NCI-H510A treated with DMSO at 0.1 percent for 48 hours (cell line): ENCODE data around the gene CSK.

Source experiments
- DNase-seq: peaks from one replicate; lab custom pipeline; 2025; lab: John Stamatoyannopoulos, UW

CSK gene

DNA sequence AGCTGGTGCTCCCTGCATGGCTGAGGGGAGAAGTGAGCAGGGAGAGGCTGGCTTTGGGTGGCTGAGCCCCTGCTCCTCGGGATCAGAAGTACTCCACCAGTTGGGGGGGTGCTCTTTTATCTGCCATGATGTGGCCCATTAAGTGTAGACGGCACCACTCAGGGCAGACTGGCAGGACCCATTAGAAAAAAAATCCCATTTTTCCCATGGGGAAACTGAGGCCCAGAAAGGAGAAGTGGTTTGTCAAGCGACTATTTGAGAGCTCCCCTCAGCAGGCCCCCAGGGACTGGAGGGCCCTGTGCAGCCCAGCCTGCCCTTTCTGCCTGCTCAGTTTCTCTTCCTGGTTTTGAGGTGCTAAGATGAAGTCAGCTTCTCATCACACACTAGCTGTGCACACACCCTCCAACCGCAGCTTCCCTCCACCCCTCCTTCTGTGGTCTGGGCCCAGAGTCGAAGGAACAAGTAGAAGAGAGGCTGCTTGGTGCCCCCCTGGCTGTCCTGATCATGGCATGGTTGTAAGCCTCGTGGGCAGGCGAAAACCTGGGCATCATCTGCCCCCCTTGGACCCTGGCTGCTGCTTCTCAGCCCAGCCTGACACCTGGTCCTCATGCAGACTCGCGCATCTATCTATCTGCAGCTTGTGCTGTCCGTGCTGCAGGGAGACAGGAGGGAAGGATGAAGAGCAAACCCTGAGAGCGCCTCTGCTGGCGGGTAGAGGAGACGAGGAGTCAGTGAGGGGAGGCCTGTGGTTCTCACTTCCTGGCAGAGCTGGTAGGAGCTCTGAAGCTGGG is 5.6 kb downstream of the CSK start:
- DNase-seq: peak; percentile 24

GRCh38 chr15:74788042-74788682 is 6.3 kb downstream of the CSK start:
- DNase-seq: no peak

GRCh38 chr15:74788683-74789151 is 6.8 kb downstream of the CSK start:
- DNase-seq: no peak

DNA sequence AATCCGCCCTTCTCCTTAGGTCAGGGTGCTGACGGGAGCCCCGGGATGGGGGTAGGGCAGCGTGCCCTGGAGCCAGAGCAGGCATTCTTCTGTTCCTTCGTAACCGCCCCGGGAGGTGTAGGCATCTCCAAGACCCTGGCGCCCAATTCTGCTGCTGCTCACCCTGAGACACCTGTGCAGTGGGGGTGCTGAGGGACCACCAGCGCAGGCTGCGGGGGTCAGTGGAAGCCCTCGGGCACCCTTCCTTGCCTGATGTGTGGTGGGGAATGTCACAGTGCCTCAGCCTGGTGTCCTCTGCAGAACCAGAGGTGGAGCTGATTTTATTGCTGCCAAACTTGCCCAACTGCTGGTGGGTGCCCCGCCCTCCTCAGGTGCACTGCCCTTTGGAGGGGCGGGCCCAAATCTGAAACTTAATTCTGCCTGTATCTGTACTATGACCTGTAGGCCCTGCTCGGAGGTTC is 7.3 kb downstream of the CSK start:
- DNase-seq: no peak

DNA sequence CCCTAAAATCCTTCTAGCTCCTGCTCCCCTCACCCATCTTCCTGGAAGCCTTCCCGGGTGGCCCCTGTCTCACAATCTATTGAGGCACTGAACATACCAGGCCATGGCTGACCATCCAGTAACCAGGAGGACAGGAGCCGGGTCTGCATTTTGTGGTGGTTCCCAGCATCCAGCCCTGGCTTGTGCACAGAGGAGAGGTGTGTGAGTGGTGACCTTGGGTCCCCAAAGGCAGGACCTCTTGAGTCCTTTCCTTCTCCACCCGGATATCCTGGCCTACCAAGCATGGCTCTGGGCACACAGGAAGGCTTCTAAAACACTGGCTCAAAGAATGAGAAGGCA is 7.8 kb downstream of the CSK start:
- DNase-seq: no peak

DNA sequence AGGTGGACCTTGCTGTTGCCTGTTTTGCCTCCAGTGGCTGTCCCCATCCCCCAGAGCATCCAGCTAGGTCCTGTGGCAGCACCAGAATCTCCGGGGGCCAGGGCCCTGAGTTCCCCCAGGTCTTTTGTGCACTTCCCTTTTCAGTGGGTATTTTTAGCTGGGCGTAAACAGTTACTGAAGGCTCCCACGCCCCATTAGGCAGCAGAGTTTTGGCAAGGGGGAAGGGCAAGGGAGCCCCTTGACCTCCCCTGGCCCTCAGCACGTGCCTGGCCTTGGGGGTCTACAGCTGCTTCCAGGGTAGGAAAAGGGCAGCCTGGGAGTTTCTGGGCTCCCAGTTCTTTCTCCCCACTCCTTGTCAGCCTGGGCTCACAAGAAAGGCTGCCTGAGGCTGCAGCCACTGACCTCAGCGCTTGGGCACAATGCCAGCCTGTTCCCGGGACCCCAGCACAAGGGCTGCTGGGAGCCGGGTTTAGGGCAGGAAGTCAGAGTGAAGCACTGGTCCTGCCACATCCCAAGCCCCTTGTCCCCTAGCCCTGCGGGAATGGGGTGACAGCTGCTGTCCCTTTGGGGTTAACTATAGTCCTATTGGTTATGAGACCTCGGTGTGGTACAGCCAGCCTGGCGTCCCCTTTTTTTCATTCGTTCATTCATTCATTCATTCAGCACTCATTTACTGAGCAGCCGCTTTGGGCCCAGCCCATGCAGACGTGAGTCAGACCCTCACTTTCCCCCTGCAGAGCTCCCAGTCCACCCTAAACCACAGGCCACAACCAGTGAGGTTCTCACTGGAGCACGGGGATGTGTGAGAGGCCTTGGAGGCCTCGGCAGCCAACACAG is 8.4 kb downstream of the CSK start:
- DNase-seq: no peak

GRCh38 chr15:74791007-74791406 is 9.1 kb downstream of the CSK start:
- DNase-seq: no peak

DNA sequence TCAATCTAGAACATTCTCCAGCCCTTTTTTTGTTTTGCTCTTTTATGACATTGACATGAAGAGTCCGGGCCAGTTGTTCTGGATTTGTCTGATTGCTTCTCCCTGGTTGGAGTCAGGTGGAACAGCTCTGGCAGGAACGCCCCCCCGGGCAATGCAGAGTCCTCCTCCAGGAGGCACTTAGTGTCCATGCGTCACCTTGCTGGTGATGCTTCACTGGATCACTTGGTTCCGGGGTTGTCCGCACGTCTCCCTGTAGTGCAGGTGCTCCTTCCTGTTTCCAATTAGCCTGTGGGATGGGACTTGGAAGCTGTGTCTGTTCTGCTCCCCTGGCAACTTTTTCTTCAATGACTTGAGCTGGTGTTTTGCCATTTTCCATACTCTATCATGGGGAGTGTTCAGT is 9.8 kb downstream of the CSK start:
- no peak for DNase-seq

GRCh38 chr15:74792227-74793016 is 10.5 kb downstream of the CSK start:
- no peak for DNase-seq

GRCh38 chr15:74793135-74794028 is 11.5 kb downstream of the CSK start:
- no peak for DNase-seq

- no peak for DNase-seq
Measured at GRCh38 chr15:74794248-74794969, 12.5 kb downstream of the CSK start.

GRCh38 chr15:74794970-74795349 is 13.1 kb downstream of the CSK start:
- no peak for DNase-seq

- no peak for DNase-seq
Measured at GRCh38 chr15:74795966-74796625, 14.2 kb downstream of the CSK start.

GRCh38 chr15:74798388-74799254 is 16.7 kb downstream of the CSK start:
- no peak for DNase-seq

- no peak for DNase-seq
Measured at GRCh38 chr15:74799255-74799855, 17.5 kb downstream of the CSK start.

DNA sequence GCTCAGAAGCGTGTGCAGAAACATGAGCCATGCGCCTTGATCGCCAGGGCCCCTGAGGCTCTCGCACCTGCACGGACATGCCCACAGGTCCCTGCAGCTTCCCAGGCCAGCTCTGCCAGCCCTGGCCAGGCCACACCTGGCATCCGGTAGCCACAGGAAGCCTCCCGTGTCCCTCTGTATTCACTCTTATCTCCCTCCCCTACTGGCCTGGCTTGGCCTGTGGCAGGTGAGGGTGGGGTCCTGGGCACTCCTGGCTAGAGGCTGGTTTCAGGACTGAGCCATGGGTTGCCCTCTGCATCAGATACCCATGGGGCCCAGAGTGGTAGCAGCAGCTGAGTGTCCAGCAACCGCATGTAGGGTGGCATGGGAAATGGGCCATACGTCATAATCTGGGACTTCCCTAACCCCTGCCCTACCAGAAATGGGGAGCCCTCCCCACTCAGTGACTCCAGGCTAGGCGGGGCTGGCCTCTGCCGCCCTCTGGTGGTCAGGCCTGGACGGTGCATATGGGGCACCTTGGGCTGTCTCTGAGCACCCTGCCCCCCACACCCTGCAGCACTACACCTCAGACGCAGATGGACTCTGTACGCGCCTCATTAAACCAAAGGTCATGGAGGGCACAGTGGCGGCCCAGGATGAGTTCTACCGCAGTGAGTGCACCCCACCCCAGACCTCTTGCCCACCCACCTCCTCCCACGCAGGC is 18.1 kb downstream of the CSK start:
- DNase-seq: peak; percentile 30

DNA sequence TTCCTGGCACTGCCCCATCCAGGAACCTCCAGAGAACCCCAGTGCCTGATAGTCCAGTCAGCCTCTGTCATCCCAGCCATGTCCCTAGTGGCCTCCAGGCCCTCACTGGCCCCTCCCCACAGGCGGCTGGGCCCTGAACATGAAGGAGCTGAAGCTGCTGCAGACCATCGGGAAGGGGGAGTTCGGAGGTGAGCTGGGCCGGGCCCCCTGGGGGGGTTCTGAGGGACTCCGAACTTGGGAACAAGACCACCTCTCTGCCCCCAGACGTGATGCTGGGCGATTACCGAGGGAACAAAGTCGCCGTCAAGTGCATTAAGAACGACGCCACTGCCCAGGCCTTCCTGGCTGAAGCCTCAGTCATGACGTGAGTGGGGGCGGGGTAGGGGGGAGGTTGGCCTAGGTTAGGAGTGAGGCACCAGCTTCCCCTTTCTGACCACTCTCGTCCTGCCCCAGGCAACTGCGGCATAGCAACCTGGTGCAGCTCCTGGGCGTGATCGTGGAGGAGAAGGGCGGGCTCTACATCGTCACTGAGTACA is 18.7 kb downstream of the CSK start:
- DNase-seq: no peak
